NCI-H526 treated with DMSO at 0.1 percent for 48 hours (cell line): ENCODE data around the gene ENOSF1.

Experiments used
- DNase-seq: peaks from one replicate; lab custom pipeline; 2025; lab: John Stamatoyannopoulos, UW

Gene ENOSF1

GRCh38 chr18:634551-635045 is 77.8 kb downstream of the ENOSF1 start:
- DNase-seq = no peak

GRCh38 chr18:631560-631959 is 80.9 kb downstream of the ENOSF1 start:
- no peak for DNase-seq

GRCh38 chr18:629269-630150 is 82.9 kb downstream of the ENOSF1 start:
- DNase-seq = no peak

GRCh38 chr18:627231-627630 is 85.2 kb downstream of the ENOSF1 start:
- DNase-seq = no peak

- DNase-seq = peak; percentile 19
Measured at GRCh38 chr18:623761-624620, 88.4 kb downstream of the ENOSF1 start.

GRCh38 chr18:622289-622688 is 90.1 kb downstream of the ENOSF1 start:
- DNase-seq = no peak

- DNase-seq = no peak
Measured at GRCh38 chr18:621291-622043, 91.0 kb downstream of the ENOSF1 start.
